ENCODE results near the gene PDE2A. TPM values are rescaled to one million over a fixed set of nuclear protein-coding genes. Genes with fewer than 3 reads are reported as not detected.

Gene PDE2A
- total and polyA plus RNA-seq, 2 donors (not counting 1 experiment from before 2014, with no cell fraction given): 0.88 to 2.9 TPM

GRCh38 chr11:72592698-72593495 is 81.3 kb downstream of the PDE2A start:
- Histone ChIP-seq H3K79me2 (ENCODE audit: control insufficient read depth, insufficient read depth, low read length) (no peaks in the 10 kb centered on the region), H3K9me3 (ENCODE audit: control extremely low read depth in 1 of 3, control insufficient read depth in 2 of 3, insufficient read depth in 1 of 3, low read length in 2 of 3) (peaks cover 0 to 8% (median 0%) of the 10 kb centered on the region in 3 donors), H3K9ac (ENCODE audit: low read length) (no peak overlapping the region), H3K4me2 (replicated peaks; ENCODE audit: low read depth, low read length, poor library complexity, severe bottlenecking) (no peak overlapping the region), H3K4me3 (ENCODE audit: control extremely low read depth in 1 of 5, extremely low read depth in 1 of 5, insufficient read depth in 1 of 5, low read depth in 2 of 5, low read length in 4 of 5) (no peak overlapping the region), H3K4me1 (ENCODE audit: control insufficient read depth in 2 of 2, insufficient read depth in 2 of 2, low read length in 2 of 2) (peaks cover 30% of the 10 kb centered on the region in 2 donors), H3K27ac (ENCODE audit: low read length in 2 of 2) (no peak overlapping the region), H4K20me1 (ENCODE audit: control insufficient read depth, insufficient read depth, low read length, poor library complexity, severe bottlenecking) (no peaks in the 10 kb centered on the region), H3K27me3 (replicated peaks in 1 of 4; ENCODE audit: control extremely low read depth in 1 of 4, control insufficient read depth in 3 of 4, insufficient read depth in 4 of 4, low read length in 3 of 4) (peaks cover 0 to 51% (median 22%) of the 10 kb centered on the region in 4 experiments), H3K36me3 (replicated peaks in 1 of 2; ENCODE audit: control extremely low read depth in 1 of 2, control insufficient read depth in 1 of 2, extremely low read depth in 1 of 2, insufficient read depth in 2 of 2, low read length in 1 of 2) (no peaks in the 10 kb centered on the region), H2AFZ (ENCODE audit: insufficient read depth, low read depth, low read length, poor library complexity, severe bottlenecking) (no peak overlapping the region)
- TF ChIP-seq CTCF (IDR thresholded peaks at IDR 0.05): no peak
- TF ChIP-seq EZH2 (IDR thresholded peaks at IDR 0.05; ENCODE audit: borderline replicate concordance, insufficient read depth, low read depth, low read length, poor library complexity, severe bottlenecking): no peak
- Mint-ChIP-seq H3K4me1 (peaks cover 38% of the 10 kb centered on the region), H3K27ac (peak overlapping the region; percentile 68), H3K4me3 (peak overlapping the region; percentile 85), H3K27me3 (peaks cover 45% of the 10 kb centered on the region), H3K9me3 (ENCODE audit: insufficient read depth) (no peaks in the 10 kb centered on the region)
- ATAC-seq (ENCODE audit: low read depth): no peak
- DNase-seq: no peak
- CTCF ChIA-PET: interaction anchor here (1.3 to 11.7 kb wide), 7 partner anchors 8 to 90 kb away, joined by 3 to 152 read pairs (median 3); no protein-coding TSS in a partner anchor
- intact Hi-C loops (cut with micrococcal nuclease): loop anchor here (2.0 kb wide), 1 partner anchor 16 kb away; no protein-coding TSS in a partner anchor
- POLR2A ChIA-PET: no interaction called here
- 63% methylated on average over 4 of the region's 8 CpGs for WGBS (ENCODE audit: insufficient coverage)

Data from B cell (primary cell).